Mucosa of stomach (tissue), 1 donor: ENCODE data around the gene ACAP2.

Experiments used
- H3K27me3 ChIP-seq: one replicate; pipeline ENCODE4 v1.7.0; 2013; ENCODE audit warnings: mild to moderate bottlenecking, low read length; ENCODE audit not compliant: control insufficient read depth, insufficient read depth
- H3K36me3 ChIP-seq: one replicate; pipeline ENCODE4 v1.7.0; 2013; ENCODE audit warnings: low read length; ENCODE audit not compliant: control insufficient read depth, insufficient read depth
- H3K4me1 ChIP-seq: one replicate; pipeline ENCODE4 v1.7.0; 2013; ENCODE audit warnings: mild to moderate bottlenecking, low read length; ENCODE audit not compliant: control insufficient read depth, insufficient read depth
- H3K4me3 ChIP-seq: one replicate; pipeline ENCODE4 v1.7.0; 2013; ENCODE audit warnings: low read length
- H3K9ac ChIP-seq: one replicate; pipeline ENCODE4 v1.7.0; 2013; ENCODE audit warnings: mild to moderate bottlenecking, low read length, moderate library complexity
- H3K9me3 ChIP-seq: one replicate; pipeline ENCODE4 v1.7.0; 2013; ENCODE audit warnings: mild to moderate bottlenecking, low read length, moderate library complexity; ENCODE audit not compliant: control insufficient read depth
- donor health status: Pancreatic carcinoma.

Gene ACAP2

GRCh38 chr3:195458316-195458717 is 15.5 kb upstream of the ACAP2 start:
- no peaks in the 10 kb centered on the region for H3K36me3 ChIP-seq
- no peaks in the 10 kb centered on the region for H3K9me3 ChIP-seq
- no peaks in the 10 kb centered on the region for H3K27me3 ChIP-seq
- peaks cover 26% of the 10 kb centered on the region for H3K4me1 ChIP-seq
- H3K9ac ChIP-seq: peak overlapping the region; percentile 19
- H3K4me3 ChIP-seq: no peak overlapping the region

- H3K9ac ChIP-seq: no peak overlapping the region
- no peaks in the 10 kb centered on the region for H3K9me3 ChIP-seq
- no peak overlapping the region for H3K4me3 ChIP-seq
- H3K27me3 ChIP-seq: no peaks in the 10 kb centered on the region
- peaks cover 13% of the 10 kb centered on the region for H3K4me1 ChIP-seq
- H3K36me3 ChIP-seq: no peaks in the 10 kb centered on the region
These were observed 13.0 kb upstream of the ACAP2 start for GRCh38 chr3:195455789-195456188.

DNA sequence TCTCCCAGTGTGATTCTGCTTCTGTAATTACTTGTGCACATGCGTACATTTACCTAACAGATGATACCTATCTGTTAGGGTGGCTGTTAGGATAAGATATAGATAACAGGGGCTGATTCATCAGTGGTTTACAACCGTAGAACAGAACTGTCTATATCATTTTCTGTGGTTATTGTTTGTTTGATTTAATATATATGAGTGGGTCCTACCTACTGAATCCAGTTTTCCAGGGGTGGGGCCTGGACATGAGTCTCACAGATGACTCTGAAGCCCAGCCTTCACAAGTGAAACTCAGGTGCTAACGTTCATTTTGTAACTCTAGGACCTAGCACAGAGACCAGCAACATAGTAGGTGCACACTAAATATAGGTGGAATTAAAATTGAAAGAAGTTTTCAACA is 10.4 kb upstream of the ACAP2 start:
- Histone ChIP-seq H3K36me3 (no peaks in the 10 kb centered on the region), H3K9me3 (no peaks in the 10 kb centered on the region), H3K4me1 (peaks cover 11% of the 10 kb centered on the region), H3K9ac (no peak overlapping the region), H3K4me3 (no peak overlapping the region), H3K27me3 (no peaks in the 10 kb centered on the region)

- Histone ChIP-seq H3K4me1 (peaks cover 6% of the 10 kb centered on the region), H3K4me3 (no peak overlapping the region), H3K27me3 (no peaks in the 10 kb centered on the region), H3K9ac (no peak overlapping the region), H3K36me3 (no peaks in the 10 kb centered on the region), H3K9me3 (no peaks in the 10 kb centered on the region)
These were observed 8.7 kb upstream of the ACAP2 start for GRCh38 chr3:195451373-195452015.

GRCh38 chr3:195450731-195451229 is 8.0 kb upstream of the ACAP2 start:
- Histone ChIP-seq H3K9me3 (no peaks in the 10 kb centered on the region), H3K27me3 (no peaks in the 10 kb centered on the region), H3K4me3 (no peak overlapping the region), H3K9ac (no peak overlapping the region), H3K4me1 (peaks cover 10% of the 10 kb centered on the region), H3K36me3 (no peaks in the 10 kb centered on the region)

- H3K27me3 ChIP-seq: no peaks in the 10 kb centered on the region
- no peaks in the 10 kb centered on the region for H3K9me3 ChIP-seq
- H3K4me1 ChIP-seq: peaks cover 11% of the 10 kb centered on the region
- H3K4me3 ChIP-seq: no peak overlapping the region
- H3K9ac ChIP-seq: no peak overlapping the region
- H3K36me3 ChIP-seq: no peaks in the 10 kb centered on the region
These were observed 5.5 kb upstream of the ACAP2 start for GRCh38 chr3:195448205-195448875.

DNA sequence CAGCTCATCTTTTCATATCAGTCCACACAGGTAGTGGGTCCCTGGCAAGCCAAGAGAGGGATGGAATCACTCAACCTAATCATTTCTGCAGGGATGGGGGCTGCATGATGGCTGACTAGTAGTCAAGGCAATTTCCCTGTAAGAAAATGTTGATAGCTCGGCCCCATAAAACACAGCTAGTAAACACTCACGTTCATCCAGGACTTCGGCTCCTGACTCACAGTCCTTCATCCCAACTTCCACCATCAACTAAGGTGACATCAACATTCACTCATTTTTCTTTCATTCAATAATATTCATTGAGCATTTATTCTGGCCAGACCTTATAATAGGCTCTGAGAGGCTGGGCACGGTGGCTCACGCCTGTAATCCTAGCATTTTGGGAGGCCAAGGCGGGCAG is 4.4 kb upstream of the ACAP2 start:
- Histone ChIP-seq H3K9ac (no peak overlapping the region), H3K4me1 (peaks cover 10% of the 10 kb centered on the region), H3K27me3 (no peaks in the 10 kb centered on the region), H3K4me3 (no peak overlapping the region), H3K36me3 (no peaks in the 10 kb centered on the region), H3K9me3 (no peaks in the 10 kb centered on the region)

DNA sequence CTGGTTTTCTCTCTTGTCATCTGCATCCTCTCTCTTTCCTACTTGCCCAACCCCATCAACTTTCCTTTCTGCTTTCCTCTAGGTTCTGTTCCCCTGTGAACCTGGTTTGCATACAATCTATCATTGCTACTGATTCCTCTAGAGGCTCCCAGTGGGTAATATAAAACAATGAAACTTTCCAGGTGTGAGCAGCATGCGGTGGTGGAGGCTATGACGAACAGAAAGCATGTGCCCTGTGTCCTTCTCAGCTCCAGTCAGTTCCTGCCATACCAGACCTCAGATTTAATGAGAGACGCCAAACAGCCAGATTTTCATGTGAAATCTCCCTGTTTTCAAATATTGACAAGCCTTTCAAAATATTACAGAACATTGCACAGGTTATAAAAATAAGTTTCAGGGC is 3.5 kb upstream of the ACAP2 start:
- Histone ChIP-seq H3K36me3 (no peaks in the 10 kb centered on the region), H3K4me1 (peaks cover 10% of the 10 kb centered on the region), H3K4me3 (no peak overlapping the region), H3K9me3 (no peaks in the 10 kb centered on the region), H3K9ac (no peak overlapping the region), H3K27me3 (no peaks in the 10 kb centered on the region)

DNA sequence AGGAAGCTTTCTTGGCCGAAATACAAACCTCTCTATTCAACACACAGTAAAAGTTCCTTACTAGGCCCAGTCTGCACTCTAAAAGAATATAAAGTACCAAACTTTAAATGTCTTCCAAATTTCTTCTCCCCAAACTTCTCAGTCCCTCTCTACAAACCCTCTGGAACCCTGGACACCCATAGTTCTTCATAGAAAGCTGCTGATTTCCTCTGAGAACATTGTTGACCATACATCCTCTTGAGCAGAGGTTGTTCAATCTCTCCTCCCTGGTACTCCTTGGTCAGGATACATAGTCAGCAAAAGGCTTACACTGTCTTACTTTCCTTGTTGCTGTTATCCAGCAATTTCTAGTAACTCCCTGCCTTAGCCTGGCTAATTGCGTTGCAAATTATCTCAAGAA is 3.1 kb upstream of the ACAP2 start:
- Histone ChIP-seq H3K4me3 (no peak overlapping the region), H3K9me3 (no peaks in the 10 kb centered on the region), H3K36me3 (no peaks in the 10 kb centered on the region), H3K9ac (no peak overlapping the region), H3K27me3 (no peaks in the 10 kb centered on the region), H3K4me1 (peaks cover 10% of the 10 kb centered on the region)

DNA sequence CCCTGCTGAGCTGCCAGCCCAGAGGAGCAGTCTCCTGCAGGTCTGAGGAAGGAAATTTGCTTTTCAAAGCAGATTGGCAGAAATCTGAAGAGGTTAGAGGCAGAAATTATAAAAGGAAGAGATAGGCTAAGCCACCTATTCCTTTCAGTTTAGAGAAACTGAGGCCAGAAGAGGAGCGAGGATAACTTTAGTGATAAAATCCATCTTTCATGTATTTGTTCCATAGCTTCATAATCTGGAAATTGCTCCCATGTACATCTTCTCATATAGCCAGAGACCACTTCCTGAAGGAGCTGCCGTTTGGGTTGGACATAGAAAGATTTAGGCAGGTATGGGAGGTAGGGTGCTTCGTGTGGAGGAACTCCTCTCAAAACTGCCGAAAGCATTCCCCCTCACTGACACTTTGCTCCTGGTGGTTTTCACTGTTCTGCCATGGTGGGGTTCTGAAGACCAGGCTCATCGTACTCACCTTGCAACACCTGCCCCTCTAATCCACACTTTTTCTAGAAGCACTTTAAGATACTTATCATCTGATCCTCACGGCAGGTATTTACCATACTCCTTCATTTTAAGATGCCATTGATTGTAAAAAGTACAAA is 670 bp upstream of the ACAP2 start:
- Histone ChIP-seq H3K9ac (peak overlapping the region; percentile 58), H3K9me3 (no peaks in the 10 kb centered on the region), H3K4me3 (peak overlapping the region; percentile 17), H3K36me3 (no peaks in the 10 kb centered on the region), H3K27me3 (no peaks in the 10 kb centered on the region), H3K4me1 (peaks cover 12% of the 10 kb centered on the region)

DNA sequence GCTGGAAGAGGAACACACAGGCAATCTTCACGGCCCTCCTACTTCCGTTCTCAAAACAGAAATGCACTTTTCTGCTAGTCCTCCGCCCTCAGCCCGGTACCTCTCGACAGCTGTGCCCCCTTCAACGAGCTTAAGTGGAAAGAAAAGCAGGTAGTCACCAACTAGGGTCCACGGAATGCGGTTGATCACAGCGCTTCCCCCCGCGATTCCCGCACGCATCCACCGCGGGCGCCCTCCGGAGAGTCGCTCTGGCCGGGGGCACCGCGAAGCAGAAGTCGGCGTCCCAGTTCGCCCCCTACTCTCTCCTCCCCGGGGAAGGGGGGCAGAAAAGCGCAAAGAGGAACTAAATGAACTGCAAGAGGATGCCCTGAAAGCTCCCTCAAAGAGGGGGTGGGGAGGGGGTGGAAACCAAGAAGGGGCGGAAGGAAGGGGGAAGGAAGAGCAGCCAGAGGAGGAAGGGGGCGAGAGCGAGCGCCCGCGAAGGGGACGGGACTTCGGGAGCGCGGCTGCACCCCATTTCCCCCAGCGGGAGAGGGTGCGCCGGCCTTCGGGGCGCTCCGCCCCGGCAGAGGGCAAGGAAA is 738 bp downstream of the ACAP2 start:
- Histone ChIP-seq H3K9ac (peak overlapping the region; percentile 80), H3K36me3 (no peaks in the 10 kb centered on the region), H3K4me3 (peak overlapping the region; percentile 71), H3K4me1 (peaks cover 15% of the 10 kb centered on the region), H3K9me3 (no peaks in the 10 kb centered on the region), H3K27me3 (no peaks in the 10 kb centered on the region)

DNA sequence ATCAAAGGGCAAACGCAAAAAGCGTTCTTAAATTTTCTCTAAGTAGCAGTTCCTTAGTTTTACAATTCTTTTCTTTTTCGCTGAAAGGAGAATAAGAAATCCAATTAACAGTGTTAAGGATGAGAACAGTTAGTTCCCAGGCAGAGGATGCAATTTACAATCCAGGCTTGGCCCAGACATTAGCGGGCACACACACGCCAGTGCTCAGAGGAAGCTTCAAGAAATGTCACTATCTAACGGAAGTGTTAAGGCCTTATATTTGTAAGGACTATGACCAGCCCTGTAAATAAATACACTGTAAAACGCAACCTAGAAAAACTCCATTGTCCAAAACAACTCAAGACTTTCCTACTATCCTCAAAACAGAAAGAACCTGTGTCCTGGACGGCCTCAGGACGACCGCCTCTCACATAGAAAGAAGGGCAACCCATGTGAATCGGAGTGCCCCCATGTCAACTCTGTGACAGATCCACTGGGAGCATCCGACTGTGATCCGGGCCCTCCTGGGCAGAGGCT is 1.3 kb downstream of the ACAP2 start:
- H3K4me3 ChIP-seq: peak overlapping the region; percentile 71
- no peaks in the 10 kb centered on the region for H3K9me3 ChIP-seq
- H3K27me3 ChIP-seq: no peaks in the 10 kb centered on the region
- H3K4me1 ChIP-seq: peaks cover 15% of the 10 kb centered on the region
- peak overlapping the region; percentile 80 for H3K9ac ChIP-seq
- H3K36me3 ChIP-seq: no peaks in the 10 kb centered on the region
